ENCODE data around the gene JAM3.

Gene JAM3

GRCh38 chr11:134022748-134023147 lies 46.1 kb upstream of the JAM3 start:
- no peak for TF ChIP-seq CREB1 (IDR thresholded peaks at IDR 0.05; ENCODE audit: low read depth)
- no peak for TF ChIP-seq FOXM1 (IDR thresholded peaks at IDR 0.05; ENCODE audit: borderline replicate concordance, low read depth)
- no peak for TF ChIP-seq YY1 (IDR thresholded peaks at IDR 0.05; ENCODE audit: low read depth)
- no peak for TF ChIP-seq RAD21 (IDR thresholded peaks at IDR 0.05; ENCODE audit: low read depth)
- no peak for TF ChIP-seq EGR1 (IDR thresholded peaks at IDR 0.05)
- TF ChIP-seq MAX (IDR thresholded peaks at IDR 0.05), result no peak
- TF ChIP-seq TAF1 (IDR thresholded peaks at IDR 0.05; ENCODE audit: low read depth), result no peak

DNA sequence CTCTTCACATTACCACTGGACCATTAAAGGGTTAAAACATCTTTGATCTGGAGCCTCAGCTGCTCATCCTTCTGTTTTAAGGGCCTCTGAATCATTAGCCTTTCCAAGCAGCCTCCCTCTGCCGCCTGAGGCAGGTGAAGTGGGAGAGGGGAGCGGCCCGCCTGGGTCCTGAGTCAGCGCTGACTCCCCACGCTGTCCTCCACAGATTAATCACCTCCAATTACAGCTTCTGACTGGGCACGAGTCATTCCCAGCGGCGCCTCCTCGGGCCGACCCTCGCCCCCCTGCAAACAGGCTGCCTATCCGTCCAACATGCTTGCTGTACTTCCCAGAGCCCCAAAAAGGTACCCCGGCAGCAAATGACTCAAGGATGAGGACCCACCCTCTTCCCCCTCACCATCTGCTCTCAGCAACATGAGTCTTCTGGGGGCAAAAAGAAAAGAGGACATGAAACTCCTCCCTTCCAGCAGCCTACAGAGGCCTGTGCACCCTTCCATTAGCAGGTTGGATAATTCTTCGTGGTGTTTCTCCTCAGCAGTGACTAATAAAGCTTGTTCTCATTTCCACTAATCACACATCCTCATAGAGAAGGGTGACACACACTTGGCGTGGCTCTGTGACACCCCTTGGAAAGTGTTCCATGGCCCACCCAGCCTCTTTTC lies 44.3 kb upstream of the JAM3 start:
- TF ChIP-seq TEAD4 (IDR thresholded peaks at IDR 0.05) (no peak), FOXM1 (IDR thresholded peaks at IDR 0.05; ENCODE audit: borderline replicate concordance, low read depth) (no peak), EP300 (IDR thresholded peaks at IDR 0.05; ENCODE audit: borderline replicate concordance) (no peak)

GRCh38 chr11:134025082-134025429 lies 43.8 kb upstream of the JAM3 start:
- TF ChIP-seq TEAD4 (IDR thresholded peaks at IDR 0.05), result no peak
- TF ChIP-seq YY1 (IDR thresholded peaks at IDR 0.05; ENCODE audit: low read depth), result no peak
- TF ChIP-seq TAF1 (IDR thresholded peaks at IDR 0.05; ENCODE audit: low read depth), result no peak
- no peak for TF ChIP-seq MAX (IDR thresholded peaks at IDR 0.05)
- no peak for TF ChIP-seq CREB1 (IDR thresholded peaks at IDR 0.05; ENCODE audit: low read depth)
- TF ChIP-seq EGR1 (IDR thresholded peaks at IDR 0.05), result no peak
- TF ChIP-seq ZBTB7A (IDR thresholded peaks at IDR 0.05; ENCODE audit: low read depth), result no peak
- TF ChIP-seq TCF12 (IDR thresholded peaks at IDR 0.05; ENCODE audit: low read depth), result no peak
- no peak for TF ChIP-seq NFIC (IDR thresholded peaks at IDR 0.05)
- TF ChIP-seq, protein P1, sequence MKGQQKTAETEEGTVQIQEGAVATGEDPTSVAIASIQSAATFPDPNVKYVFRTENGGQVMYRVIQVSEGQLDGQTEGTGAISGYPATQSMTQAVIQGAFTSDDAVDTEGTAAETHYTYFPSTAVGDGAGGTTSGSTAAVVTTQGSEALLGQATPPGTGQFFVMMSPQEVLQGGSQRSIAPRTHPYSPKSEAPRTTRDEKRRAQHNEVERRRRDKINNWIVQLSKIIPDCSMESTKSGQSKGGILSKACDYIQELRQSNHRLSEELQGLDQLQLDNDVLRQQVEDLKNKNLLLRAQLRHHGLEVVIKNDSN (IDR thresholded peaks at IDR 0.05), result no peak
- TF ChIP-seq FOXM1 (IDR thresholded peaks at IDR 0.05; ENCODE audit: borderline replicate concordance, low read depth), result no peak
- TF ChIP-seq RAD21 (IDR thresholded peaks at IDR 0.05; ENCODE audit: low read depth), result no peak
- TF ChIP-seq, protein P2, sequence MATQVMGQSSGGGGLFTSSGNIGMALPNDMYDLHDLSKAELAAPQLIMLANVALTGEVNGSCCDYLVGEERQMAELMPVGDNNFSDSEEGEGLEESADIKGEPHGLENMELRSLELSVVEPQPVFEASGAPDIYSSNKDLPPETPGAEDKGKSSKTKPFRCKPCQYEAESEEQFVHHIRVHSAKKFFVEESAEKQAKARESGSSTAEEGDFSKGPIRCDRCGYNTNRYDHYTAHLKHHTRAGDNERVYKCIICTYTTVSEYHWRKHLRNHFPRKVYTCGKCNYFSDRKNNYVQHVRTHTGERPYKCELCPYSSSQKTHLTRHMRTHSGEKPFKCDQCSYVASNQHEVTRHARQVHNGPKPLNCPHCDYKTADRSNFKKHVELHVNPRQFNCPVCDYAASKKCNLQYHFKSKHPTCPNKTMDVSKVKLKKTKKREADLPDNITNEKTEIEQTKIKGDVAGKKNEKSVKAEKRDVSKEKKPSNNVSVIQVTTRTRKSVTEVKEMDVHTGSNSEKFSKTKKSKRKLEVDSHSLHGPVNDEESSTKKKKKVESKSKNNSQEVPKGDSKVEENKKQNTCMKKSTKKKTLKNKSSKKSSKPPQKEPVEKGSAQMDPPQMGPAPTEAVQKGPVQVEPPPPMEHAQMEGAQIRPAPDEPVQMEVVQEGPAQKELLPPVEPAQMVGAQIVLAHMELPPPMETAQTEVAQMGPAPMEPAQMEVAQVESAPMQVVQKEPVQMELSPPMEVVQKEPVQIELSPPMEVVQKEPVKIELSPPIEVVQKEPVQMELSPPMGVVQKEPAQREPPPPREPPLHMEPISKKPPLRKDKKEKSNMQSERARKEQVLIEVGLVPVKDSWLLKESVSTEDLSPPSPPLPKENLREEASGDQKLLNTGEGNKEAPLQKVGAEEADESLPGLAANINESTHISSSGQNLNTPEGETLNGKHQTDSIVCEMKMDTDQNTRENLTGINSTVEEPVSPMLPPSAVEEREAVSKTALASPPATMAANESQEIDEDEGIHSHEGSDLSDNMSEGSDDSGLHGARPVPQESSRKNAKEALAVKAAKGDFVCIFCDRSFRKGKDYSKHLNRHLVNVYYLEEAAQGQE (IDR thresholded peaks at IDR 0.05; ENCODE audit: low read depth), result no peak
- no peak for TF ChIP-seq EP300 (IDR thresholded peaks at IDR 0.05; ENCODE audit: borderline replicate concordance)
- no peak for TF ChIP-seq CEBPB (IDR thresholded peaks at IDR 0.05)

GRCh38 chr11:134026655-134027343 lies 42.1 kb upstream of the JAM3 start:
- TF ChIP-seq RAD21 (IDR thresholded peaks at IDR 0.05; ENCODE audit: low read depth), result no peak
- no peak for TF ChIP-seq TAF1 (IDR thresholded peaks at IDR 0.05; ENCODE audit: low read depth)
- TF ChIP-seq, protein P1 (IDR thresholded peaks at IDR 0.05), result no peak
- TF ChIP-seq CEBPB (IDR thresholded peaks at IDR 0.05), result no peak
- no peak for TF ChIP-seq EP300 (IDR thresholded peaks at IDR 0.05; ENCODE audit: borderline replicate concordance)
- TF ChIP-seq TCF12 (IDR thresholded peaks at IDR 0.05; ENCODE audit: low read depth), result no peak
- TF ChIP-seq TEAD4 (IDR thresholded peaks at IDR 0.05), result no peak
- TF ChIP-seq EGR1 (IDR thresholded peaks at IDR 0.05), result no peak
- TF ChIP-seq NFIC (IDR thresholded peaks at IDR 0.05), result no peak
- TF ChIP-seq, protein P2 (IDR thresholded peaks at IDR 0.05; ENCODE audit: low read depth), result no peak
- no peak for TF ChIP-seq MAX (IDR thresholded peaks at IDR 0.05)
- TF ChIP-seq FOXM1 (IDR thresholded peaks at IDR 0.05; ENCODE audit: borderline replicate concordance, low read depth), result no peak
- no peak for TF ChIP-seq ZBTB7A (IDR thresholded peaks at IDR 0.05; ENCODE audit: low read depth)
- TF ChIP-seq YY1 (IDR thresholded peaks at IDR 0.05; ENCODE audit: low read depth), result no peak
- no peak for TF ChIP-seq CREB1 (IDR thresholded peaks at IDR 0.05; ENCODE audit: low read depth)

GRCh38 chr11:134027671-134028070 lies 41.2 kb upstream of the JAM3 start:
- TF ChIP-seq YY1 (IDR thresholded peaks at IDR 0.05; ENCODE audit: low read depth), result no peak
- no peak for TF ChIP-seq NFIC (IDR thresholded peaks at IDR 0.05)
- no peak for TF ChIP-seq MAX (IDR thresholded peaks at IDR 0.05)
- TF ChIP-seq RAD21 (IDR thresholded peaks at IDR 0.05; ENCODE audit: low read depth), result no peak
- TF ChIP-seq CREB1 (IDR thresholded peaks at IDR 0.05; ENCODE audit: low read depth), result no peak
- TF ChIP-seq, protein P1 (IDR thresholded peaks at IDR 0.05), result no peak
- TF ChIP-seq ZBTB7A (IDR thresholded peaks at IDR 0.05; ENCODE audit: low read depth), result no peak
